A549 (cell line): ENCODE measurements around the gene FAM171A1. TPM values are rescaled to one million over a fixed set of nuclear protein-coding genes. Genes with fewer than 3 reads are reported as not detected.

Experiments
- ATAC-seq, 2 experiments: fragments of 200-7000 bp in 1 of 2; fragments of >200 bp in 1 of 2; cut with Nextera tagmentation in 1 of 2; cut with Tn5 transposase in 1 of 2; 3 replicates each; pipeline versions ENCODE4 v1.8.0 to v1.9.1; 2018 to 2020; ENCODE audit warnings: mild to moderate bottlenecking in 1 of 2, moderate library complexity in 1 of 2
- CTCF ChIA-PET: fragments of 300-600 bp; sonication (Branson Sonifier 250); formaldehyde crosslinking; extraction: SDS; loops from one replicate; lab custom pipeline; 2021; ENCODE audit warnings: antibody characterized with exemption, inconsistent platforms; lab: Yijun Ruan, JAX
- POLR2A ChIA-PET: fragments of 350-600 bp; formaldehyde crosslinking; extraction: SDS; loops from one replicate; lab custom pipeline; 2021; ENCODE audit warnings: antibody characterized with exemption, inconsistent platforms; lab: Yijun Ruan, JAX
- DNase-seq, 2 experiments: peaks; one replicate each; pipeline versions ENCODE4 v3.0.0 to v3.0.0-alpha.2; 2011 to 2016; ENCODE audit warnings: low read depth in 1 of 2, low spot score in 1 of 2
- FAIRE-seq: peaks from 2 replicates; lab custom pipeline; 2011; peaks lifted over from hg19 to GRCh38; lab: Jason Lieb, UNC
- H3K27ac ChIP-seq, 2 experiments: fragments of >200 bp; sonication (Bioruptor Twin); formaldehyde crosslinking; 3 replicates each; pipeline ENCODE4 v1.5.1; 2016 to 2017
- H3K4me1 ChIP-seq: fragments of >200 bp; sonication (Bioruptor Twin); formaldehyde crosslinking; 3 replicates; pipeline ENCODE4 v1.6.1; 2016
- H3K4me2 ChIP-seq: fragments of >200 bp; sonication (Bioruptor Twin); formaldehyde crosslinking; 3 replicates; pipeline ENCODE4 v1.6.1; 2016
- H3K4me3 ChIP-seq: fragments of >200 bp; sonication (Bioruptor Twin); formaldehyde crosslinking; 3 replicates; pipeline ENCODE4 v1.5.1; 2016
- H3K9me3 ChIP-seq: fragments of >200 bp; sonication (Bioruptor Twin); formaldehyde crosslinking; 3 replicates; pipeline ENCODE4 v1.6.1; 2016
- ATOH8 ChIP-seq: fragments of 250-450 bp; sonication (Bioruptor Pico); IDR thresholded peaks from 2 replicates; pipeline ENCODE4 v1.5.0; 2020; ENCODE audit warnings: low read depth, mild to moderate bottlenecking, moderate library complexity
- BHLHE40 ChIP-seq: IDR thresholded peaks from 2 replicates; pipeline ENCODE4 v1.6.1; 2012; ENCODE audit warnings: low read depth, low read length, inconsistent platforms
- CHD4 ChIP-seq: fragments of 200-600 bp; sonication (generic); IDR thresholded peaks from 2 replicates; pipeline ENCODE4 v1.6.1; 2016; ENCODE audit warnings: antibody characterized with exemption, mild to moderate bottlenecking, borderline replicate concordance
- EHF ChIP-seq: fragments of 250-450 bp; sonication (Bioruptor Pico); IDR thresholded peaks from 2 replicates; pipeline ENCODE4 v1.5.0; 2020; ENCODE audit warnings: mild to moderate bottlenecking
- ELK1 ChIP-seq: fragments of 150-350 bp; IDR thresholded peaks from 2 replicates; pipeline ENCODE4 v1.6.1; 2014; ENCODE audit warnings: low read depth, mild to moderate bottlenecking, low read length
- EP300 ChIP-seq, 2 experiments: fragments of >200 bp; sonication (Bioruptor Twin); formaldehyde crosslinking; IDR thresholded peaks; 2 replicates in 1 of 2; 3 replicates in 1 of 2; pipeline ENCODE4 v1.6.1; 2016 to 2017
- FOSB ChIP-seq: fragments of 250-450 bp; sonication (Bioruptor Pico); IDR thresholded peaks from 2 replicates; pipeline ENCODE4 v1.5.0; 2020; ENCODE audit warnings: mild to moderate bottlenecking, moderate library complexity
- FOXS1 ChIP-seq: fragments of 250-450 bp; sonication (Bioruptor Pico); IDR thresholded peaks from 2 replicates; pipeline ENCODE4 v1.5.0; 2020; ENCODE audit warnings: mild to moderate bottlenecking, moderate library complexity
- GATA3 ChIP-seq: IDR thresholded peaks from 2 replicates; pipeline ENCODE4 v1.6.1; 2012; ENCODE audit warnings: borderline replicate concordance
- HES2 ChIP-seq: fragments of >200 bp; sonication (Bioruptor Twin); formaldehyde crosslinking; IDR thresholded peaks from 2 replicates; pipeline ENCODE4 v1.6.1; 2016
- HOXB13 ChIP-seq: fragments of 250-450 bp; sonication (Bioruptor Pico); IDR thresholded peaks from 2 replicates; pipeline ENCODE4 v1.5.0; 2020; ENCODE audit warnings: low read depth, mild to moderate bottlenecking, moderate library complexity
- JUN ChIP-seq, 2 experiments: fragments of >200 bp; sonication (Bioruptor Twin); formaldehyde crosslinking; IDR thresholded peaks; 2 replicates in 1 of 2; 3 replicates in 1 of 2; pipeline ENCODE4 v1.6.1; 2016 to 2017
- KDM1A ChIP-seq: fragments of 200-600 bp; sonication (generic); IDR thresholded peaks from 2 replicates; pipeline ENCODE4 v1.6.1; 2016; ENCODE audit warnings: low read depth, mild to moderate bottlenecking
- KDM5A ChIP-seq: fragments of 200-600 bp; sonication (generic); IDR thresholded peaks from 2 replicates; pipeline ENCODE4 v1.6.1; 2016; ENCODE audit warnings: antibody characterized with exemption, mild to moderate bottlenecking
- MAX ChIP-seq: IDR thresholded peaks from 2 replicates; pipeline ENCODE4 v1.6.1; 2012
- NFE2L2 ChIP-seq: fragments of 150-350 bp; conservative IDR thresholded peaks from 2 replicates; pipeline ENCODE4 v1.6.1; 2014; ENCODE audit warnings: low read length
- POLR2AphosphoS2 ChIP-seq: conservative IDR thresholded peaks from 2 replicates; pipeline ENCODE4 v1.6.1; 2012; ENCODE audit warnings: low read length, improper control_type of control experiment, inconsistent platforms
- RARB ChIP-seq: fragments of 250-450 bp; sonication (Bioruptor Pico); IDR thresholded peaks from 2 replicates; pipeline ENCODE4 v1.8.0; 2021; ENCODE audit warnings: mild to moderate bottlenecking, moderate library complexity
- TP53 ChIP-seq: fragments of 250-450 bp; sonication (Bioruptor Pico); IDR thresholded peaks from 2 replicates; pipeline ENCODE4 v1.5.0; 2021; ENCODE audit warnings: mild to moderate bottlenecking, moderate library complexity
- ZC3H11A ChIP-seq: fragments of 450-650 bp; IDR thresholded peaks from 2 replicates; pipeline ENCODE4 v1.6.1; 2014; ENCODE audit warnings: antibody characterized with exemption, mild to moderate bottlenecking
- WGBS: methylation state at CpG from one replicate; pipeline ENCODE4 v1.1.6; 2017; ENCODE audit errors: missing lambda C conversion rate; 5-methylcytosine and 5-hydroxymethylcytosine counted together
- polyA plus RNA-seq, 4 experiments: library from polyadenylated mRNA; depleted of rRNA in 3 of 4; stranded (reverse); fragments of >200 nt; fragmentation: RNase III in 1 of 4; extraction: RNeasy Plus Mini Kit Qiagen cat#74134 plus additional on column Dnase treatment in 1 of 4; gene quantifications; 2 replicates in 3 of 4; 3 replicates in 1 of 4; pipeline ENCODE4 v1.2.3, GENCODE V29; 2011 to 2017

Gene FAM171A1
- polyA plus RNA-seq, 2 of the 4 experiments (the other 2 are of a cell fraction), result 13.8 to 15.2 TPM

GRCh38 chr10:15395935-15396334 lies 24.8 kb upstream of the FAM171A1 start:
- DNase-seq, result no peak
- CTCF ChIA-PET, result interaction anchor here (1.1 kb wide), 1 partner anchor 350 kb away, joined by 3 read pairs; no protein-coding TSS in a partner anchor
- FAIRE-seq, result no peak
- POLR2A ChIA-PET, result no interaction called here
- Histone ChIP-seq H3K4me2 (no peak overlapping the region), H3K9me3 (no peaks in the 10 kb centered on the region), H3K4me1 (no peaks in the 10 kb centered on the region), H3K27ac (no peak overlapping the region), H3K4me3 (no peak overlapping the region)
- TF ChIP-seq RARB (CRISPR knock-in tag), result no peak
- no peak for TF ChIP-seq NFE2L2
- no peak for TF ChIP-seq KDM5A
- TF ChIP-seq POLR2AphosphoS2, result no peak
- WGBS, result 39% methylated on average over 3 of the region's 3 CpGs
- ATAC-seq, result no peak

GRCh38 chr10:15393139-15393825 lies 22.2 kb upstream of the FAM171A1 start:
- WGBS, result 19% methylated on average over 4 of the region's 4 CpGs
- Histone ChIP-seq H3K4me1 (no peaks in the 10 kb centered on the region), H3K27ac (no peak overlapping the region), H3K4me3 (no peak overlapping the region), H3K4me2 (no peak overlapping the region), H3K9me3 (no peaks in the 10 kb centered on the region)
- FAIRE-seq (no peak), DNase-seq (no peak), ATAC-seq (no peak)
- ChIA-PET CTCF (interaction anchor here (1.1 kb wide), 1 partner anchor 16 kb away, joined by 3 read pairs; no protein-coding TSS in a partner anchor), POLR2A (no interaction called here)
- TF ChIP-seq CHD4 (no peak), RARB (CRISPR knock-in tag) (no peak), BHLHE40 (no peak)

GRCh38 chr10:15391491-15391890 lies 20.4 kb upstream of the FAM171A1 start:
- ATAC-seq (no peak), DNase-seq (no peak), FAIRE-seq (no peak)
- no peak overlapping the region for H3K27ac ChIP-seq
- H3K4me3 ChIP-seq, result no peak overlapping the region
- ChIA-PET CTCF (no interaction called here), POLR2A (no interaction called here)
- H3K9me3 ChIP-seq, result no peaks in the 10 kb centered on the region
- 30% methylated on average over 5 of the region's 5 CpGs for WGBS
- TF ChIP-seq ATOH8 (CRISPR knock-in tag) (no peak), BHLHE40 (no peak), HOXB13 (CRISPR knock-in tag) (no peak), GATA3 (no peak), CHD4 (no peak), MAX (no peak), KDM1A (no peak), FOXS1 (CRISPR knock-in tag) (no peak), HES2 (no peak), JUN (IDR thresholded peaks at IDR 0.05) (no peak), EHF (CRISPR knock-in tag) (no peak), ZC3H11A (no peak), ELK1 (no peak), FOSB (no peak), EP300 (IDR thresholded peaks at IDR 0.05) (no peak), TP53 (CRISPR knock-in tag) (no peak)
- no peak overlapping the region for H3K4me2 ChIP-seq
- no peaks in the 10 kb centered on the region for H3K4me1 ChIP-seq
